ENCODE measurements around the gene ASPRV1.

ASPRV1 gene

GRCh38 chr2:69932596-69932922 lies 28.9 kb downstream of the ASPRV1 start:
- Mint-ChIP-seq H3K27ac (no peak overlapping the region), H3K27me3 (ENCODE audit: low read depth) (no peaks in the 10 kb centered on the region), H3K4me1 (peaks cover 5% of the 10 kb centered on the region), H3K9me3 (no peaks in the 10 kb centered on the region), H3K4me3 (no peak overlapping the region), H3K36me3 (ENCODE audit: low read depth) (peaks cover 27% of the 10 kb centered on the region)
- TF ChIP-seq, protein P1, sequence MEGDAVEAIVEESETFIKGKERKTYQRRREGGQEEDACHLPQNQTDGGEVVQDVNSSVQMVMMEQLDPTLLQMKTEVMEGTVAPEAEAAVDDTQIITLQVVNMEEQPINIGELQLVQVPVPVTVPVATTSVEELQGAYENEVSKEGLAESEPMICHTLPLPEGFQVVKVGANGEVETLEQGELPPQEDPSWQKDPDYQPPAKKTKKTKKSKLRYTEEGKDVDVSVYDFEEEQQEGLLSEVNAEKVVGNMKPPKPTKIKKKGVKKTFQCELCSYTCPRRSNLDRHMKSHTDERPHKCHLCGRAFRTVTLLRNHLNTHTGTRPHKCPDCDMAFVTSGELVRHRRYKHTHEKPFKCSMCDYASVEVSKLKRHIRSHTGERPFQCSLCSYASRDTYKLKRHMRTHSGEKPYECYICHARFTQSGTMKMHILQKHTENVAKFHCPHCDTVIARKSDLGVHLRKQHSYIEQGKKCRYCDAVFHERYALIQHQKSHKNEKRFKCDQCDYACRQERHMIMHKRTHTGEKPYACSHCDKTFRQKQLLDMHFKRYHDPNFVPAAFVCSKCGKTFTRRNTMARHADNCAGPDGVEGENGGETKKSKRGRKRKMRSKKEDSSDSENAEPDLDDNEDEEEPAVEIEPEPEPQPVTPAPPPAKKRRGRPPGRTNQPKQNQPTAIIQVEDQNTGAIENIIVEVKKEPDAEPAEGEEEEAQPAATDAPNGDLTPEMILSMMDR (IDR thresholded peaks at IDR 0.05; ENCODE audit: unreplicated experiment in 3 of 3) = no peak

DNA sequence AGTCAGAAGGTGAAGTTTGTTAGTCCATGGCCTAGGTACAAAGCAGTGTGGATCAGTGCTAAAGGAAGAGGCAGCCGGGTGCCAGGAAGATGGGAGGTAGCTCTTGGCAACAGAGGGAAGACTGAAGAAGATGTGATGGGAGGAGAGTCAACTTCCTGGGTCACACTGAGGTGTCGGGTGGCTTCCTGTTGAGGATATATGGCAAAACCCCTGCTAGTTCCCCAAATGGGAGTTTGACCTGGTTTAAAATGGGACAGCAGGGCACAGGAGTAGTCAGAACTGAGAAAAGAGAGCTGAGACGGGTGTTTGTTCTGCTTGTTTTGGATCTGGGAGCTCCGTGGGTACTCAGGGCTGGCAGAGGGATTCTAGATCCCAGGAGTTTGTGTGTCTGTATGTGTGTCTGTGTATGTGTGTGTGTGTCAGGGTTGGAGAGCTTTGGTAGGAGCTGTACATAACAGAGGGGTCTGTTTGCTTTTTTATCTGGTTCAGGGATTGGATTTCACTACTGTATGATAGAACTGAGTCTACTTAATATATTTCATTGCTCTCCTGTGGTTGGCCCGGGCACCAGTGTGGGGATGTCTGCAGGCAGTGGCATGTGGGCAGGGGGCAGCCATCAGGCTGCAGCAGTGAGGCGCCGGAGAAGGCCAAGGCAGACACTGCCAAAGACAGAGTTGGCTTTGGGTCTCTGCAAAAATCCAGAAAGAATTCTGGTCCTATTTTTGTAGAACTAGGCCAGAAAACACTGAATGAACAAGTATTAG lies 29.4 kb downstream of the ASPRV1 start:
- H3K36me3 Mint-ChIP-seq (ENCODE audit: low read depth) = peaks cover 26% of the 10 kb centered on the region
- TF ChIP-seq, protein P1 (IDR thresholded peaks at IDR 0.05; ENCODE audit: unreplicated experiment in 3 of 3) = no peak
- no peaks in the 10 kb centered on the region for H3K27me3 Mint-ChIP-seq (ENCODE audit: low read depth)
- H3K27ac Mint-ChIP-seq = peak overlapping the region in 2 of 3 experiments; percentile 22 to 39
- no peak overlapping the region for H3K4me3 Mint-ChIP-seq
- H3K4me1 Mint-ChIP-seq = peaks cover 5% of the 10 kb centered on the region
- no peaks in the 10 kb centered on the region for H3K9me3 Mint-ChIP-seq

DNA sequence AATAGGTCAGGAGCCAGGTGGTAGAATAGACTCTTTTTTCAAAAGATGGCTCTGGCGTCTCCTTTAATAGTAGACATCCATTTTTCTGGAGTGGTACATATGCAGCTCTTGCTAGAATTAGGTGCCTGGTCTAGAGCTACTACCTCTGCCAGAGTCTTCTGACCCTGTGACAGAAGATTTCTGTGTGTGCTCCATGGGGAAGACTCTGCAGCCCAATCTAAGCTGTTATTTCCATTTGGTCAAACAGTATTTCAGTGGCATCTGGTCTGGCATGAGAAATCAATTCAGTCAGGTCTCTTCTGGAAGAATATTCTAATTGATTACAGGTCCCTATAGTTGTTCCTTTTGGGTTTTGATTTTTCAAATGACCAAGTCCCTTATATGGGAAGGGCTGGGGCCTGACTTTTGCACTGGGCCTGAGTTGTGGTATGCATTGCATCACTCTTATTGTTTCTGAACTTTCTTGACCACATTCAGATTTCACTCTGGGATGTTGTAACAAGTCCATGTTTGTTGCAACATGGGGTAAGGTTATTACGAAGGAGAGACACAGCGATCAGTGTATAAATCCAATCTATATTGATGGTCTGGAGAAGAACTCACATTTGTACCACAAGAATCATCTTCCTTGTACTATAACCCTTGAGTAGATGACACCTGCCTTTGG lies 34.4 kb downstream of the ASPRV1 start:
- no peaks in the 10 kb centered on the region for H3K9me3 Mint-ChIP-seq
- TF ChIP-seq, protein P1 (IDR thresholded peaks at IDR 0.05; ENCODE audit: unreplicated experiment in 3 of 3) = no peak
- H3K4me1 Mint-ChIP-seq = peaks cover 2% of the 10 kb centered on the region
- H3K27me3 Mint-ChIP-seq (ENCODE audit: low read depth) = no peaks in the 10 kb centered on the region
- no peak overlapping the region for H3K27ac Mint-ChIP-seq
- peaks cover 17% of the 10 kb centered on the region for H3K36me3 Mint-ChIP-seq (ENCODE audit: low read depth)
- no peak overlapping the region for H3K4me3 Mint-ChIP-seq

- TF ChIP-seq, protein P1 (IDR thresholded peaks at IDR 0.05; ENCODE audit: unreplicated experiment in 3 of 3) = no peak
- H3K36me3 Mint-ChIP-seq (ENCODE audit: low read depth) = peaks cover 26% of the 10 kb centered on the region
- no peak overlapping the region for H3K4me3 Mint-ChIP-seq
- no peaks in the 10 kb centered on the region for H3K27me3 Mint-ChIP-seq (ENCODE audit: low read depth)
- H3K9me3 Mint-ChIP-seq = no peaks in the 10 kb centered on the region
- H3K27ac Mint-ChIP-seq = no peak overlapping the region
- no peaks in the 10 kb centered on the region for H3K4me1 Mint-ChIP-seq
These were observed 38.3 kb downstream of the ASPRV1 start for GRCh38 chr2:69923116-69923515.

DNA sequence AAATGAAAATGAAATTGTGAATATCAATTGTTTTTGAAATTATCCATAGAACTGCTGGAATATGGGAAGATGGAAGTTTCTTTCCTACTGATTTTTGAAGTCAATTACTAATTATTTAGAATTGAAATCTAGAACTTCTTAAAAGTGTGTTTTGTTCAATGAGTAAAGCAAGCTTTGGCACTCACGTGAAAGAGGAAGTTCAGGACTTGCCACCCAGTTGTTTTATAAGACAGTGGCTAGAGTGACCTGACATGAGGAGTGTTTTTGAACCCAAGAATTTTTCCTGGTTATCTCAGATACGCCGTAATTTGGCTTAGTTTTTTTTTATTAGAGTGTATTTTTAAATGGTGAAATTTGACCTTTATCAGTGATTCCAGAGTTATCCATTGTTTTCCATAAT lies 43.0 kb downstream of the ASPRV1 start:
- Mint-ChIP-seq H3K36me3 (ENCODE audit: low read depth) (peaks cover 20% of the 10 kb centered on the region), H3K27me3 (ENCODE audit: low read depth) (no peaks in the 10 kb centered on the region), H3K4me1 (no peaks in the 10 kb centered on the region), H3K4me3 (no peak overlapping the region), H3K9me3 (no peaks in the 10 kb centered on the region), H3K27ac (no peak overlapping the region)
- TF ChIP-seq, protein P1 (IDR thresholded peaks at IDR 0.05; ENCODE audit: unreplicated experiment in 3 of 3) = no peak

- TF ChIP-seq, protein P1 (IDR thresholded peaks at IDR 0.05; ENCODE audit: unreplicated experiment in 3 of 3) = no peak
- Mint-ChIP-seq H3K36me3 (ENCODE audit: low read depth) (peaks cover 15% of the 10 kb centered on the region), H3K4me3 (no peak overlapping the region), H3K27ac (no peak overlapping the region), H3K4me1 (no peaks in the 10 kb centered on the region), H3K9me3 (no peaks in the 10 kb centered on the region), H3K27me3 (ENCODE audit: low read depth) (no peaks in the 10 kb centered on the region)
These were observed 43.6 kb downstream of the ASPRV1 start for GRCh38 chr2:69917852-69918251.
